GM19438 (cell line): ENCODE measurements around the gene EDEM3.

Experiments used
- ATAC-seq: cut with Tn5 transposase; IDR thresholded peaks from one replicate; pipeline ENCODE4 v1.9.1; 2021; ENCODE audit warnings: low read depth; ENCODE audit not compliant: unreplicated experiment

EDEM3 gene

DNA sequence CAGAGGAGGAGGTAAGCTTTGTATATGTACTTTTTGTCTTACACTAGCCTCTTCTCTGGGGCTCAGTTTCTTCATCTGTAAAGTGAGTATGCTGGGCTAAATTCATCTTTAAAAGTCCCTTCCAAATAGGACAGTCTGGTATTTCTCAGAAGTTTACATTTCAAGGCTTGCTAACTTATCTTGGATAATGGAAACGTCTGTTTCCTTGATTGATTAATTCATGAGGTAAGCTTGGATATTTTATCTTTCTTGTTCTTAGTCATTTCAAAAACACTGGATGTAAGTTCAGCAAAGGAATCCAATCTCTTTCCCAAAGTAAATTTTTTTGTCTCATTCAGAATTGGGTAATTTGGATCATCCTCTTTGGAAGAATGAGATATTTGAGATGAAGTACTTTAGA is 111.0 kb downstream of the EDEM3 start:
- no peak for ATAC-seq

DNA sequence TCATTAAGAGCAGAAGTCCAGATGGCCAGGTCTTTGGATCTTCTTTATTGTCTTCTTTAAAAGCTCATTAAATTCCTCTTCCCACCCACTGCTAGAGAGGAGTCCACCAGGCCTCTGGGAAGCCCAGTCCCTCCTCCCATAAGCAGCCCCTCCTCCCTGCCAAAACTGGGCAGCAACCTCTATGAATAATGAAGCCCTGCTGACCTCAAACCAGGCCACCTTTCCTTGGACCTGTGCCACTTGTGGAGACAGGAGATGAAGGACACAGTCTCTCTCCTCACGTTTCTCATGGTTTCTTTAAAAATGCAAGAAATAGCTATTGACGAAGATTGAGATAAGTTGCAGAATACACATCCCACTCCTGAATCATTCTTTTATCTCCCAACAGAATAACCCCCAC is 112.8 kb downstream of the EDEM3 start:
- no peak for ATAC-seq

DNA sequence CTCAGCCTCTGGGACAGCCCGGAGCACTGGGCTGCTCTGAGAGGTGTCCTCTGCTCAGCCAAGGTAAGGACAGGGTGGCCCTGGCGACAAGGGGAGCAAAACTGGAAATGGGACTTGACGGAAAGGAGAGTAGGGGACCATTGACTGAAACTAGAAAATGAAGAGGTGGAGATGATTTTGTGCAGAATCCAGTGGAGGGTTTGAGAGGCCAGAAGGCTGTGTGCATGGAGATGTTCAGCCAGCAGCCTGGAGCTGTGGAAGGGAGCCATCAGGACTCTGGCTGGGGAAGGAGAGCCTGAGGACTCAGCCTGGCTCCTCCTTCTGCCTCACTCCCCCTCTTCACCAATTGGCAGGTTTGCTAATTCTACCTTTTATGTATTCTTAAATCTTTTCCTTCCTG is 114.2 kb downstream of the EDEM3 start:
- ATAC-seq = no peak
